Endothelial cell (in vitro differentiated cells): Measurements from ENCODE around the gene PROCR. TPM values are rescaled to one million over a fixed set of nuclear protein-coding genes. Genes with fewer than 3 reads are reported as not detected.
A peak's percentile ranks its signal among the peaks of the same experiment; 100 is the strongest.

Experiments used
- DNase-seq: peaks from one replicate; pipeline ENCODE4 v3.0.0; 2021; ENCODE audit warnings: low spot score
- H3K27ac Mint-ChIP-seq: one replicate; pipeline ENCODE4 v1.8.0; 2021; ENCODE audit warnings: mixed read lengths, inconsistent platforms; ENCODE audit not compliant: unreplicated experiment
- H3K27me3 Mint-ChIP-seq: one replicate; pipeline ENCODE4 v1.8.0; 2021; ENCODE audit warnings: mild to moderate bottlenecking, moderate library complexity, mixed read lengths, inconsistent platforms; ENCODE audit not compliant: unreplicated experiment
- H3K36me3 Mint-ChIP-seq: one replicate; pipeline ENCODE4 v1.8.0; 2021; ENCODE audit warnings: mild to moderate bottlenecking, low read depth, mixed read lengths, inconsistent platforms; ENCODE audit not compliant: unreplicated experiment
- H3K4me1 Mint-ChIP-seq: one replicate; pipeline ENCODE4 v1.8.0; 2021; ENCODE audit warnings: mild to moderate bottlenecking, mixed read lengths, inconsistent platforms; ENCODE audit not compliant: unreplicated experiment
- H3K4me3 Mint-ChIP-seq: one replicate; pipeline ENCODE4 v1.8.0; 2021; ENCODE audit warnings: mild to moderate bottlenecking, mixed read lengths, inconsistent platforms; ENCODE audit not compliant: unreplicated experiment
- H3K9me3 Mint-ChIP-seq: one replicate; pipeline ENCODE4 v1.8.0; 2021; ENCODE audit warnings: mixed read lengths, inconsistent platforms; ENCODE audit not compliant: unreplicated experiment
- total RNA-seq: library from RNA; stranded (reverse); fragmentation: NEBNext Ultra II Directional; extraction: Animal tissue kit (Norgen Biotek cat#: 25700); gene quantifications from one replicate; pipeline ENCODE4 v1.2.1, GENCODE V29; 2021; ENCODE audit not compliant: unreplicated experiment
- TF ChIP-seq, protein P1 (sequence below): fragments of 200-600 bp; sonication (generic); IDR thresholded peaks from one replicate; pipeline ENCODE4 v1.5.0; 2021; ENCODE audit warnings: antibody characterized with exemption; ENCODE audit not compliant: unreplicated experiment

PROCR gene
- total RNA-seq, 1 donor from 2014 or later, result 254 TPM

DNA sequence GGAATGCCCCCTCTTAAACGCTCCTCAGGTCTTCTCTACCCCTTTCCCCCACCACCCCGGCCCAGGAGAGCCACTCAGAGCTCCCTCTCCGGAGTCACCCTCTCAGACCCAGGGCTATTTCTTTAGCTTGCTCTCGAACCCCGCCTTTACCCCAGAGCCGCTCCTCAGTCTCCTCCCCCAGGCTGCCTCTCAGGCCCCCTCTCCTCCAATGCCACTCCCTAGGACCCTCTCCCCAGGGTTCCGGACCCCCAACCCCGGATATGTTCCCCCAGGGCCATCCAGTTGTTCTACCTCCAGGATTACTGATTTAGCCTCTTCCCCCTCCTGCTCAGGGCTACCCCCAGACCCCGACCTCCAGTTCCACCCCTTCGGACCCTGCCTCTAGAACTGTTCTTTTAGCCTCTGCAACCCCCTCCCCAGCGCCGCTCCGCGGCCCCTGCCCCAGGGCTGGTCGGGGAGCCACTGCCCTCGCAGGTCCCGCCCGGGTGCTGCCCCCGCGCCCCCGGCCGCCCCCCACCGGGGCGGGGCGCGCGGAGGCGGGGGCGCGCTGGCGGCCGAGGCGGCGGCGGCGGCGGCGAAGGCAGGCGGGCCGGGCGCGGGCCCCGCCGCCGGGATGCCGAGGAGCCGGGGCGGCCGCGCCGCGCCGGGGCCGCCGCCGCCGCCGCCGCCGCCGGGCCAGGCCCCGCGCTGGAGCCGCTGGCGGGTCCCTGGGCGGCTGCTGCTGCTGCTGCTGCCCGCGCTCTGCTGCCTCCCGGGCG lies 54.4 kb downstream of the PROCR start, which contains the start of gene MMP24:
TSS of gene MMP24 (plus strand) at position 565 of the 758 bp plus-strand sequence. CDS start at position 614, 49 bp downstream.
- H3K4me3 Mint-ChIP-seq, result peak within 1 kb of the TSS; percentile 90
- no peaks in the 10 kb centered on the region for H3K36me3 Mint-ChIP-seq
- no peaks in the 10 kb centered on the region for H3K9me3 Mint-ChIP-seq
- TF ChIP-seq, protein P1, sequence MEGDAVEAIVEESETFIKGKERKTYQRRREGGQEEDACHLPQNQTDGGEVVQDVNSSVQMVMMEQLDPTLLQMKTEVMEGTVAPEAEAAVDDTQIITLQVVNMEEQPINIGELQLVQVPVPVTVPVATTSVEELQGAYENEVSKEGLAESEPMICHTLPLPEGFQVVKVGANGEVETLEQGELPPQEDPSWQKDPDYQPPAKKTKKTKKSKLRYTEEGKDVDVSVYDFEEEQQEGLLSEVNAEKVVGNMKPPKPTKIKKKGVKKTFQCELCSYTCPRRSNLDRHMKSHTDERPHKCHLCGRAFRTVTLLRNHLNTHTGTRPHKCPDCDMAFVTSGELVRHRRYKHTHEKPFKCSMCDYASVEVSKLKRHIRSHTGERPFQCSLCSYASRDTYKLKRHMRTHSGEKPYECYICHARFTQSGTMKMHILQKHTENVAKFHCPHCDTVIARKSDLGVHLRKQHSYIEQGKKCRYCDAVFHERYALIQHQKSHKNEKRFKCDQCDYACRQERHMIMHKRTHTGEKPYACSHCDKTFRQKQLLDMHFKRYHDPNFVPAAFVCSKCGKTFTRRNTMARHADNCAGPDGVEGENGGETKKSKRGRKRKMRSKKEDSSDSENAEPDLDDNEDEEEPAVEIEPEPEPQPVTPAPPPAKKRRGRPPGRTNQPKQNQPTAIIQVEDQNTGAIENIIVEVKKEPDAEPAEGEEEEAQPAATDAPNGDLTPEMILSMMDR, result no peak
- peaks cover 26% of the 10 kb centered on the region for H3K4me1 Mint-ChIP-seq
- H3K27ac Mint-ChIP-seq, result peak within 1 kb of the TSS; percentile 72
- peaks cover 8% of the 10 kb centered on the region for H3K27me3 Mint-ChIP-seq
- DNase-seq, result peak; percentile 18

Other genes with a start within 250 kb of the PROCR start
- 48.3 TPM for gene GSS, start 216.3 kb upstream of the PROCR start, total RNA-seq
- gene MYH7B, start 216.2 kb upstream of the PROCR start, total RNA-seq, result 0.51 TPM
- 109 TPM for gene TRPC4AP, start 79.3 kb upstream of the PROCR start, total RNA-seq
- gene EDEM2, start 24.7 kb upstream of the PROCR start, total RNA-seq, result 43.5 TPM
- gene MMP24, start 54.6 kb downstream of the PROCR start, total RNA-seq, result 9.1 TPM
- 80.7 TPM for gene MMP24OS, start 106.0 kb downstream of the PROCR start, total RNA-seq
- 120 TPM for gene EIF6, start 112.7 kb downstream of the PROCR start, total RNA-seq
- gene FAM83C, start 120.4 kb downstream of the PROCR start, total RNA-seq, result not detected
- gene UQCC1, start 239.9 kb downstream of the PROCR start, total RNA-seq, result 41.7 TPM